Fibroblast of peridontal ligament (primary cell): Measurements from ENCODE around the gene C1orf21.

Source experiments
- DNase-seq: peaks from one replicate; pipeline ENCODE4 v3.0.0-alpha.2; 2010; ENCODE audit errors: extremely low read depth

The C1orf21 gene

DNA sequence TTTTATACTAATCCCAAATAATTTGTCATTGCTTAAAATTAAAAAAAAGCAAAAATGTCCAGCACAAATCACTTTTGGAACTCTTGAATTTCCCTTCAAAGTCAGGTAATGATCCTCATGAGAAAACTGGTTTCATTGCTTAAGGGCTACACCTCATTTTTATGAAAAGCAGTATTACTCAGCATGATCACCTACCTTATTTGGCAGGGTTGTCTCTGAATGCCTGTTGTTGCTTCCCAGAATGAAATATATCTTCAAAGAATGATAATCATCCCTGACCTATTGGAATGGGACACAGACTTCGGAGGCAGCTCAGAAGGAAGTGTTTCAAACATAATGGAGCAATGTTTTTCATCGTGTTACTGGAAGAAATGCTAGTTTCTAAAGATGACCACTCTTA lies 29.7 kb downstream of the C1orf21 start:
- no peak for DNase-seq

DNA sequence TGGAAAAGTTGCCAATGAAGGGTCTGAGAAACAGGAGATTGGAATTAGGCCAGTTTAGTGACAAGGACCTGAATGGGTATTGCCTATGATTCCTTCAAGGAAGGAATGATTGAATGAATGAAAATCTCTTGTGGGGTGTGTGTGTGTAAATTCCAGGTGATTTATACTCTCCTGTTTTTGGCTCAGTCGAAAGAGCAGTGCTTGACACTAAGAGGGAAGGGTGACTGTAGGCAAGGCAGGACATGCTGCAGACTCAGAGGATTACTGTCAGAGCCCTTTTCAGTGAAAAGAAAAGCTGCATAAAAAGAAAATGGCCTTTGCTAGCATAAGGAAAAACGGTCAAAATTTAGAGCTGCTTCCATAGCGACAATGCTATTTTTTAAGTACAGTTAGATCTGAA lies 30.1 kb downstream of the C1orf21 start:
- no peak for DNase-seq

DNA sequence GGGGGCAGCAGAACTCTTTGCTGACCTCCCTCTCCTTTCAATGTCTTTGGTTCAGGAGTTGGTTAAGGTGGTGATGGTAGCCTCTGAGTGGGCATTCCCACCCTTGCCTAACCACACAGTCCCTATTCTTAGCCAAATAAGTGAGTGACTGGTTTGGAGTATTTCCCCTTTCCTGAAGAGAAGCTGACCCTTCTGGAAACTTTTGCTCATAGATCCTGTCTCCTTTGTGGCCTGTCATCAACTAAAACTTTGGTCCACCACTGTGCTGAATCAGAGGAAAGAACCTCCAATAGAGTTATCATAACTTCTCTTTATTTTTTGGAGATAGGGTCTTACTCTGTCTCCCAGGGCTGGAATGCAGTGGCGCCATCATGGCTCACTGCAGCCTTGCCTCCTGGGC lies 31.1 kb downstream of the C1orf21 start:
- DNase-seq, result no peak

DNA sequence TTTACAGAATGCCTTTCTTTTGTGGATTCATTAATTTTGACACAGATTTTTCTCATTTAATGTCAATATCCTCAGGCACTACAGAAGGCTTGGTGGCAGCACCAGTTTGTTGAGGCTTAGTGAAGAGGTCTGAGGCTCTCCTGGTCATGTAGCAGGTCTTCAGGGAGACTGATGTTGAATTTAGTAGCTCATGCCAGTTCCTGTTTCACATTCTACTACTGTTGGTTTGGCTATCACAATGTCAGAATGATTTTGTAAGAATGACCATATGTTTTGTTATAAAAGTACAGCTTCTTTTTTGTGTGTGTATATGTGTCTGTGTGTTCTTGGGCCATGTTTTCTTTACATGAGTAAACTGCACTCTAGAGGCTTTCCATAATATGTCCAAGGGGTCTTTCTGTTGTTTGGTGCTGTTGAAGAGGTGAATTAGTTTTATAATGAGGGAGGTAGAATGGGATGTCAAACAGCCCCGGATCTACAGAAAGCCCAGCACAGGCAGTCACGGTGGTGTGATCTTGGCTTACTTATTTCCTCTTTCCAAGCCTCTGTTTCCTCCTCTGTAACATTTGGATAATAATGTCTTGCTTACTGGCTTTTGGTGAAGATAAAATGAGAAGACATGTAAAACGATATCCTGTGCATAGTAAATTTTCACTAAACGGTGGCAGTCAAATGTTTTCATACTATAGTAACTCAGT lies 32.0 kb downstream of the C1orf21 start:
- DNase-seq, result peak; percentile 16

DNA sequence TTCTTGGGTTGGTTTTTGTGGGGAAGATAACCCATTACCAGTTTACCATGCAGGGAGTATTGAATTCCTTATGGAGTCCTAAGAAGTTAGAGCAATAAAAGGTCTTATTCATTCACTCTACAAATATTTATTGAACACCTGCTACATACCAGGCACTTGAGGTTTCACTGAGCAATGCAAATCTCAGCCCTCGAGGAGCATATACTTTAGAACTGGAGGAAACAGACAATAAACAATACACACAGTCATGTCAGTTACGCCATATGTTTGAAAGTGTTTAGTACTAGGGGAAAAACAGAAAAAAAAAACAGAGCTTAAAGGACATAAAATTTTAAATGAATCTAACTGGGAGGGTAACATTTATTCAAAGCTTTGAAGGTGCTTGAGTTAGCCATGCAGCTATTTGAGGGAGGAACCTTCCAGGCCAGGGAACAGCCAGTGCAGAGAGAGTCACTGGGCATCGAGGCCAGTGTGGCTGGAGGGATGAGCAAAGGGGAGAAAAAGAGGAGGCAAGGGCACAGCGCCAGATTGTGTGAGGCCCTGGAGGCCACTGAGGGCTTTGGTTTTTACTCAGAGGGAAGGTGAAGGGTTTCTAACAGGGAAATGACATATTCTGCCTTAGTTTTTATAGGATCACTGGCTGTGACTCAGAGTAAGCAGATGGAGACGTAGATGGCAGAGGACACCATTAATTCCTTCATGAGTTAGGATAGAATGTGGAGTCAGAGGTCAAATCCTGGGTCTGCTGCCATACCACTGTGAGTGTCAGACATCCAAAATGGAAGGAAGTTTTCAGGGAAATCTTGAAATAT lies 32.7 kb downstream of the C1orf21 start:
- peak; percentile 63 for DNase-seq

DNA sequence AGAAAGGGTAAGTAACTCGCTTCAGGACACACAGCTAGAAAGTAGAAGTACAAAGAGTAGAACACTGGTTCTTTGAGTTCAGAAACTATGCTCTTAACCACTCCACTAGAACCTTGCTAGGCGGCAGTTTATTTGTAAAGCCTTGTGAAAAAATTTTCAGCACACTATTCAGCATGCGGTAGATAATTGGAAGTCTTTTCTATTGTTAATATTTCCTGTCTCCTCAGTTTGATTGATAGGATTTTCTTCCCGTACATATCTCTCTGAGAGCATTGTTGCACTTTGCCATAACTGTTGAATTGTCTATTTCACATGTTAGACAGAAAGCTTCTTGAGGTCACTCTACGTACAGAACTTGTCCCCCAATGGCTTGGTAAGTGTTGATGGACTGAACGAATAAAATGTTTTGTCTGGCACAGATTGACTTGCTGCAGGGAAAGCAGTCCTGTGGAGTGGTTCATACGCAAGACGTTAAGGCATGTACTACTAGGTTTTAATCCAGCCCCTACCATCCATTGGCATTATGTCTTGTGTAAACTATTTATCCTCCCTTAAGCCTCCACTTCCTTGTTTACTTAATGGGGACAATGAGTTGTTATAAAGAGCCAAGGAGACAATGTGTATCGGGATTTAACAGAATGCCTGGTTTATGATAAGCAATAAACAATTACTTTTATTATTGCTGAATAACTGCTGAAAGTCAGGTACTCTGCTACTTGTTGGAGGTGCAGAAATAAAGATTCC lies 35.8 kb downstream of the C1orf21 start:
- DNase-seq, result no peak

- no peak for DNase-seq
These were observed 36.8 kb downstream of the C1orf21 start for GRCh38 chr1:184423649-184424048.

DNA sequence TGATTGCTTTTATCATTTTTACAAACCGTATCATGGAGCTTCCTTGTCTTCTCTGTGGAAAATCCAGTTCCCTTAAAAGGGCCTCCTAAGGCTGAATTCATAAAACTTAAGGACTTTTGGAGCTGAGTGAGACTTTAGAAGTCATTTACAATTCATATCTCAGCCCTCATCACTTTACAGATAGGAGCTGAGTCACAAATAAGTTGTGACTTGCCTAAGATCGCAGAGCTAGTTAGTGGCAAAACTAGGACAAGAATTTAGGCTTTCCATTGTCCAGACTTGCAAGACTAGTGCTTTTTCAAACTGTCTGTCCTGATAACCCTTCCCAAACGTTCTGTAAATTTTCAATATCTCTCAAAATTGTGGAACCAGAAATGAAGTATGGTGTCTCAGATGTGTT lies 37.3 kb downstream of the C1orf21 start:
- no peak for DNase-seq

- no peak for DNase-seq
These were observed 38.1 kb downstream of the C1orf21 start for GRCh38 chr1:184424945-184425344.

DNA sequence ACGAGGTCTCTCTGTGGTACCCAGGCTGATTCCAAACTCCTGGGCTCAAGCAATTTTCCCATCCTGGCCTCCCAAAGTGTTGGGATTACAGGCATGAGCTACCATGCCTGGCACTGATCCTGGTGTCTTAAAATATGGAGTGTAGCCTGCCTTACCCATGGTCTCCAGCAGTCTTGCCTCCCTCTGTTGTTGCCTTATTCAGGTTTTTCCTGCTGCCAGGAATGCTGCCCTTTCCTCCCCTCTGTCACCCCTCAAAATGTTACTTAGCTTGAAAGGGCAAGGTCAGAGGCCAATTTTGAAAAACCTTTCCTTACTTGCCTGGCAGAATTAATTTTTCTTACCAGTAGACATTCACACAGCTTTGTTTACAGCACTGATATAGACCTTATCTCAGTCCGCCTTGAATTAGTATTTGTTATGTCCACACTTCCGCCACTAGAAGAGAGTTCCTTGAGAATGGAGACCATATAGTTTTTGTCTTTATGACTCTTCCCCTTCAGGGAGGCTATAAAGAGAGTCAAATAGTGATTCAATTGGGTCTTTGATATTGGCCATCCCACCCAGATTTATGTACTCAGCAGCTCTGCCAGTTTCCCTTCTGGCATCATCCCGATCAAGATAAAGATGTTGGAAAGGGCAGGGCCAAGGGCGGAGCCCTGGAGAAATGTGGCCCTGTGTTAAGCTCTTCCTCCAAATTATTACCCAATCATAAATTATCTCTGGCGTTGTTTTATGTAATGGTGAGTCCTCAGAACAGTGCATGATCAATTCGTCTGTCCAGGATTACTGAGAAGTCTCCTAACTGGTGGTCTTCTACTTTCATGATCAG lies 38.8 kb downstream of the C1orf21 start:
- no peak for DNase-seq

GRCh38 chr1:184426278-184426674 lies 39.4 kb downstream of the C1orf21 start:
- no peak for DNase-seq

- DNase-seq, result no peak
These were observed 40.9 kb downstream of the C1orf21 start for GRCh38 chr1:184427722-184428121.

DNA sequence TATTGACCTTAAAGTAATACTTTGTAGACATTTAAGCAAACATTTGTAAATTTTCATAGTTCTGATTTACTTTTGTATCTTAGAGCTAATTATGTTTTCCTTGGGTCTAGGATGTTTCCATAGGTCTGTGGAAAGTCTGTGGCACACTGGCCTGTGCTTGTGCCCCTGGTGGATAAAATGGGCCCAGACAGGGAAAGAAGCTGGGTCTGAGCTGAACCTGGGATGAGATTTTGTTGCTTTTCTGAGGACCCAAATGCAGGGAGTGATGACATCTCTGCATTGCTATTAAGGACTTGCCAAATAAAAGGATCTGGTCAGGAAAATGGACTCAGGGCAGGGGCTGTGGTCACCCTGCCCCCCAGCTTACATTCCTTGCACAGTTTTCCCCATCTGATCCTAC lies 41.8 kb downstream of the C1orf21 start:
- DNase-seq, result no peak

DNA sequence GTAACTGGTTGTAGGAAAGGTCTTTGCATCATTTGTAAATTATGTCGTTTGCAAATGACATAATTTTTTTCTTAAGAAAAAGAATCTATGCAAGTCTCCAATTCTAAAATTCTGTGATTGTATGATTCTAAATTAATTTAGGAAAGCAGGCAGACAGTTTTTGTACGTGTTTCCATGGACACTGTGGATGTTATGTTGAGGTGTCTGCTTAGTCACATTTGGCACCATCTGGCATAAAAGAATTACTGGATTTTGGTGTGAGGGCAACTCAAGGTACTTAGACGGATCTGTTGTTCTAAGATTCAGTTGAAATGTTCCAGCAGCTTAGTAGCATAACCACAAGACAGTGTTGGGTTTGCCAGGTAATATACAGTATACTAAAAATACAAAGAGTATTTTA lies 42.5 kb downstream of the C1orf21 start:
- no peak for DNase-seq

DNA sequence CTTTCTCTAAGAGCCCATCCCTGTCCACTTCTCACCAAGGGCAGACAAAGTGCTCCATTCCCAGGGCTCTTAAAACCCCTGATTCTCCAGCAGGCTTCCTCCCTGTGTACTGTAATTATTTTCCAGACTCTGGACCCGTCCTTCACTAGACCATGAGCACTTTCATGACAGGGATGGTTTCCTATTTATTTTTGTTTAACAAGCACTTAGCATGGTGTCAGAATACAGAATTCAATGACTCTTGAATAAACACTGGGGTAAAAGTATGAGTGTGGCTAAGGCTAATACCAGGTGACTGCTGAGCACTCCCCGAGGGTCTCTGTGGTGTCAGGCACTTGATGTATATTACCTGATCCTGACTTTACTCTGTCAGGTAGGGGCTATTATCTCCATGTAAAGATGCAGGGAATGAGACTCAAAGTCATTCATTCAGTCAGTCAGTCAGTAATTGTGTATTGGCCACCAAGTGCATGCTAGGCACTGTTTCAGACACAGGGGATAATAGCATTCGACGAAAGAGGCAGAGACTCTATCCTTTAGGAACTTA lies 47.2 kb downstream of the C1orf21 start:
- DNase-seq, result no peak

DNA sequence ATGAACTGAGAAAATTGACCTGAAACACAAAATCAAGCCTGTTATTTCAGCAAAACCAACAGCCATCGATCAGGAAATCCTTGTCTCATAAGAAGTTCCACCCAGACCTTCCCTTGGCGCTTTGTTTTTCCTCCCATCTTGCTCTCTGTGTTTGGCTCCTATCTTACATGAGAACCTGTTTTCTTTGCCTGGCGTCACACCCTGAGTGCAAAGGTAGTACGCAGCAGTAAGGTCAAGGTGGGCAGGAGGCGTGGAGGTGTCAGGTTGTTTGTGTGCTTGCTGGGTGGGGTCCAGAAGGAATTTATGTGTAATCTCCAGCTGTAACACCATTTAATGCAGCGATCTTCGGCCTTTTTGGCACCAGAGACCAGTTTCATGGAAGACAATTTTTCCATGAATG lies 50.5 kb downstream of the C1orf21 start:
- DNase-seq, result no peak

DNA sequence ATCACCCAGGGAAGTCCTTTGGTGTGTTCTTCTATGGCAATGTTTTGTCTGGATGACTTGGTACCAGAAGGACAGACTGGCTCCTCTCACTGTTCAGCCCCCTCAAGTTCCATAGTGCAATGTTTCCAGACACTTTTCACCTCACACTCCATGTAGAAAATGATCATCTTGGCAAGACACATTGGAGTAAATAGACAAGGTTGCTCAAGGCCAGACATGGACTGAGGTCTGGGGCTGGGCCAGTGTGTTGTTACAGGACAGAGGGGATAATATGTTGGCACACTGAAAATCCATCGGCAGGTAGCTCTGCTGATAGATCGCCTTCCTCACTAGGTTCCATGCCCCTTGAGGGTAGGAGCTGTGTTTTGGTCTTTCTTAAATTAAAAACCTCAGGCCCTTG lies 51.5 kb downstream of the C1orf21 start:
- DNase-seq, result no peak

DNA sequence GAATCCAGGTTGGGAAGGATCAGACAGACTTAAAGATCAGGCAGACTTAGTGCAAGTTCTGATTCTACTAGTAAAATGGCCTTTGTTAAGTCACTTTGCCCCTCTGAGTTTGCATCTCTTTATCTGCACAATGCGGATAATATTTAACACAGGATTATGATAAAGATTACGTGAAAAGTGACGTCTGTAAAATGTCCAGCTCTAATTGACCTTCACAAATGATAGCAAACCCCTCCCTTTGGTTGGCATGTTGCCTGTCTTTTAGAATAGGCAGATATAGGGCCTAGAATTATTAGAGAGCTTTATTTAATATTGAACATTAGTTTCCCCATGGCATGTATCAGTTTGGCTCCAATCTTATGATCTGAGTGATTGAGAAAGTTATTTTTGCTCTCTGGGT lies 55.4 kb downstream of the C1orf21 start:
- DNase-seq, result no peak

- DNase-seq, result no peak
These were observed 56.4 kb downstream of the C1orf21 start for GRCh38 chr1:184443201-184443600.

- no peak for DNase-seq
These were observed 56.8 kb downstream of the C1orf21 start for GRCh38 chr1:184443624-184444023.

DNA sequence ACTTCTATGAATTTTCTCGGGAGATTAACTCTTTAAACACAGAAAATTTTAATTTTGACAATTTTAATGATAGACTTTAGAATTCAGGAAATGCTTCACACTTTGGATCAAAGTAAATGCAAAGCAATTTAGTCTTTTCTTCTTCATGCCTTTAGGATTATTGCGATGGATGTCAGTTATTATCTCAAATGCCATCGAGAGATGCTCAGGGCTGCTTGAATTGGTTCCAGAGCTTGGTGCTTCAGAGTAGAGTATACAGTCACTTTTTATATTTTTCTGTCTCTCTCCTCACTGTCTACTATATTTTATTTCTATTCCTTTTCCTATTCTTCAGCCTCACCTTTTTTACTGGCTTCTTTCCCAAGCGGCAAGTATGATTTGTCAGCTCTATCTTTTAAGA lies 59.2 kb downstream of the C1orf21 start:
- DNase-seq, result no peak
